ENCODE data around the gene BIK. TPM values are rescaled to one million over a fixed set of nuclear protein-coding genes. Genes with fewer than 3 reads are reported as not detected.

Gene BIK
- total and polyA plus RNA-seq, 8 donors = 0.78 to 3.1 (median 1.3) TPM

GRCh38 chr22:43078522-43078921 lies 32.0 kb upstream of the BIK start:
- Histone ChIP-seq H3K27me3 (no peaks in the 10 kb centered on the region), H3K4me1 (no peaks in the 10 kb centered on the region), H3K36me3 (peaks cover 0 to 5% of the 10 kb centered on the region in 2 donors), H3K4me3 (no peak overlapping the region), H3K27ac (no peak overlapping the region), H3K9me3 (no peaks in the 10 kb centered on the region)
- ATAC-seq (no peak), DNase-seq (no peak)
- intact Hi-C loops (cut with DNase I) = no loop called here
- TF ChIP-seq CTCF (IDR thresholded peaks at IDR 0.05) = no peak

GRCh38 chr22:43079742-43080141 lies 30.8 kb upstream of the BIK start:
- no peaks in the 10 kb centered on the region for H3K27me3 ChIP-seq
- intact Hi-C loops (cut with DNase I) = no loop called here
- no peaks in the 10 kb centered on the region for H3K4me1 ChIP-seq
- H3K27ac ChIP-seq = no peak overlapping the region
- DNase-seq (no peak), ATAC-seq (no peak)
- no peak overlapping the region for H3K4me3 ChIP-seq
- no peaks in the 10 kb centered on the region for H3K9me3 ChIP-seq
- H3K36me3 ChIP-seq = no peaks in the 10 kb centered on the region
- no peak for TF ChIP-seq CTCF (IDR thresholded peaks at IDR 0.05)

DNA sequence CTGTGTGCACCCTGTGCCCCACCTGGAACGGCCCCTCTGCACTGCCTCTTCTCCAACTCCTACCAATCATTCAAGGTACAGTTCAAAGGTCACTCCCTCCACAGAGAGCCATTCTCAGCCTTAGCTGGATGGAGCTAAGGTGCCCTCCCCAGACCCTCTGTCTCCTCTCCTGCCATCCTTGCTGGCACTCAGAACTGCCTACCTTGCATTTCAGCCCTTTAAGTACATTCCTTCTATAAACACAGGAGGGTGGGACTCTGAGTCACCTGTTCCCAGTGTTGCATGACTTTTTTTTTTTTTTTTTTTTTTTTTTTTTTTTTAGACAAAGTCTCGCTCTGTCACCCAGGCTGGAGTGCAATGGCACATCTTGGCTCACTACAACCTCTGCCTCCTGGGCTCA lies 29.9 kb upstream of the BIK start:
- ATAC-seq = peak; percentile 95
- TF ChIP-seq CTCF (IDR thresholded peaks at IDR 0.05) = no peak
- peak in 1 of 4 donors; percentile 26 for DNase-seq

GRCh38 chr22:43081968-43082367 lies 28.6 kb upstream of the BIK start:
- Histone ChIP-seq H3K36me3 (no peaks in the 10 kb centered on the region), H3K4me3 (no peak overlapping the region), H3K27ac (no peak overlapping the region), H3K4me1 (no peaks in the 10 kb centered on the region), H3K9me3 (no peaks in the 10 kb centered on the region), H3K27me3 (no peaks in the 10 kb centered on the region)
- TF ChIP-seq CTCF (IDR thresholded peaks at IDR 0.05) = no peak
- intact Hi-C loops (cut with DNase I) = no loop called here
- ATAC-seq = no peak
- no peak for DNase-seq

More for the DNA sequence above, 29.9 kb upstream of the BIK start:
- H3K9me3 ChIP-seq = no peaks in the 10 kb centered on the region
- H3K27me3 ChIP-seq = no peaks in the 10 kb centered on the region
- intact Hi-C loops (cut with DNase I) = no loop called here
- no peak overlapping the region for H3K27ac ChIP-seq
- no peak overlapping the region for H3K4me3 ChIP-seq
- H3K36me3 ChIP-seq = no peaks in the 10 kb centered on the region
- H3K4me1 ChIP-seq = no peaks in the 10 kb centered on the region

DNA sequence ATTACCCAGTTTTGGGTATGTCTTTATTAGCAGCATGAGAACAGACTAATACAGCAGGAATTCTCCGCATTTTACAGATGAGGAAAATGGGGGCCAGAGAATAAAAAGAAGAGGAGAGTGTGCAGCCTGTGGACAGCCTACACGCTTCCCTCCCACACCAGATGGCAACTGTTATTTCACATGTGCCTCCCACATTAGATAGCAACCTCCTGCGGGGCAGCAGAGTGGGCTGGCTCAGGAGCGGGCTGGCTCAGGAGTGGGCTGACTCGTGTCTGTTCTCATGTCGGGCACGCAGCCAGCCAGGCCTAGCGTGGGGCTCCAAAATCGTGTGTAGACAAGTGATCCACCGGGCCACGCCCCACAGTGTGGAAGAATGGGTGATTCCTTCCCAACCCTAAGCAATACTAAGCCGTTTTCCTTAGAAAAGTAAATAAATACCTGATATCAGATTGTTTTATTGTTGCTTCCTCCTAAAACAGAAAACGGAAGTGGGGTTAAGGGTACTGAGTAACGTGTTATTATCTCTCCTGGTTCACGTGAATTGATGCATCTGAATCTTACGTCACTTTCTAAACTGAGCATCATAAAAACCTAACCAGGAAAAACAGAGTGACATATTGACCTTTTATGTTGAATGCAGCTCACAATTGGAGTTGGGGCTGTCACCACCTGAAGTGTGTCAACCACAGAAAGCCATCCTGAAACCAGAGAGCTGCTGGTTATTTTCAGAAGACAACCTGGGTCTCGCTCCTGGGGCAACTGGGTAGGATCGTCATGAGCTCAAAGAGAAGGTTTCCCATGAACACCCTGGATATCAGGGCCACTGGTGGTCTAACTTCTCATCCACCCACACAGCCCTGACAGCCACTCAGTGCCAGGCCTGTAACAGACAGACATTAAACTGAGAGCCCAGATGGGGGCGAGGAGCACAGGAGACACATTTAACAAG lies 24.6 kb upstream of the BIK start:
- intact Hi-C loops (cut with DNase I) = no loop called here
- peaks cover 0 to 14% of the 10 kb centered on the region in 2 donors for H3K4me1 ChIP-seq
- no peak for ATAC-seq
- DNase-seq = no peak
- H3K9me3 ChIP-seq = no peaks in the 10 kb centered on the region
- H3K4me3 ChIP-seq = no peak overlapping the region
- no peaks in the 10 kb centered on the region for H3K36me3 ChIP-seq
- H3K27me3 ChIP-seq = no peaks in the 10 kb centered on the region
- no peak for TF ChIP-seq CTCF (IDR thresholded peaks at IDR 0.05)
- no peak overlapping the region for H3K27ac ChIP-seq

Data from left lung (tissue), 10 donors.